H1 (cell line): ENCODE measurements around the gene TGFA. TPM values are rescaled to one million over a fixed set of nuclear protein-coding genes. Genes with fewer than 3 reads are reported as not detected.

Experiments
- CTCF ChIA-PET: fragments of 300-600 bp; sonication (Branson Sonifier 250); formaldehyde crosslinking; loops from one replicate; lab custom pipeline; 2021; ENCODE audit not compliant: partially characterized antibody; lab: Charles Lee
- POLR2A ChIA-PET: fragments of 300-600 bp; sonication (Branson Sonifier 250); formaldehyde crosslinking; loops from one replicate; lab custom pipeline; 2021; ENCODE audit warnings: inconsistent platforms; ENCODE audit not compliant: partially characterized antibody; lab: Charles Lee
- DNase-seq, 2 experiments: peaks; one replicate each; pipeline versions ENCODE4 v3.0.0 to v3.0.0-alpha.2; 2010 to 2022; ENCODE audit warnings: low spot score in 2 of 2, low read depth in 1 of 2, mixed read lengths in 1 of 2
- FAIRE-seq: peaks from 2 replicates; lab custom pipeline; 2011; peaks lifted over from hg19 to GRCh38; lab: Jason Lieb, UNC
- H2AFZ ChIP-seq: 2 replicates; pipeline ENCODE4 v1.8.1; 2012; ENCODE audit warnings: low read length, inconsistent platforms
- H2AK5ac ChIP-seq: 2 replicates; pipeline ENCODE4 v1.6.1; 2013; ENCODE audit warnings: low read depth, low read length
- H2BK120ac ChIP-seq: replicated peaks from 2 replicates; pipeline ENCODE3; 2013; ENCODE audit warnings: low read depth, low read length, inconsistent platforms
- H2BK12ac ChIP-seq: 2 replicates; pipeline ENCODE4 v1.6.1; 2013; ENCODE audit warnings: low read depth, low read length
- H2BK15ac ChIP-seq: 2 replicates; pipeline ENCODE4 v1.6.1; 2013; ENCODE audit warnings: low read length
- H2BK20ac ChIP-seq: 2 replicates; pipeline ENCODE4 v1.6.1; 2013; ENCODE audit warnings: low read length
- H2BK5ac ChIP-seq: 2 replicates; pipeline ENCODE4 v1.6.1; 2013; ENCODE audit warnings: low read depth, low read length
- H3K14ac ChIP-seq: 2 replicates; pipeline ENCODE4 v1.6.1; 2013; ENCODE audit warnings: inconsistent platforms; ENCODE audit not compliant: insufficient read length
- H3K18ac ChIP-seq: 2 replicates; pipeline ENCODE4 v1.6.1; 2013; ENCODE audit warnings: low read length; ENCODE audit errors: extremely low read depth
- H3K23ac ChIP-seq: 2 replicates; pipeline ENCODE4 v1.6.1; 2013; ENCODE audit warnings: inconsistent platforms; ENCODE audit not compliant: insufficient read length
- H3K23me2 ChIP-seq: 2 replicates; pipeline ENCODE4 v1.6.1; 2013; ENCODE audit warnings: low read depth, low read length
- H3K27ac ChIP-seq: 2 replicates; pipeline ENCODE4 v1.6.1; 2011; ENCODE audit warnings: low read depth, low read length, inconsistent platforms
- H3K27me3 ChIP-seq, 4 experiments: replicated peaks in 1 of 4; 1 replicate in 1 of 4; 2 replicates in 3 of 4; pipeline versions ENCODE4 v1.6.1 to v1.8.1; 2011 to 2013; ENCODE audit warnings: low read length in 3 of 4, mild to moderate bottlenecking in 3 of 4, inconsistent platforms in 2 of 4, mixed read lengths in 2 of 4, moderate library complexity in 1 of 4; ENCODE audit not compliant: control insufficient read depth in 3 of 4, insufficient read depth in 3 of 4; ENCODE audit errors: extremely low read depth in 1 of 4
- H3K36me3 ChIP-seq, 4 experiments: 2 replicates each; pipeline versions ENCODE4 v1.6.1 to v1.8.1; 2011 to 2013; ENCODE audit warnings: mild to moderate bottlenecking in 4 of 4, low read length in 3 of 4, moderate library complexity in 2 of 4, control low read depth in 1 of 4, inconsistent platforms in 1 of 4; ENCODE audit not compliant: insufficient read depth in 4 of 4, control insufficient read depth in 2 of 4
- H3K4ac ChIP-seq: replicated peaks from 2 replicates; pipeline ENCODE3; 2013; ENCODE audit warnings: low read length, low read depth, mixed read lengths, inconsistent platforms; ENCODE audit not compliant: insufficient read length
- H3K4me1 ChIP-seq, 4 experiments: replicated peaks in 1 of 4; 1 replicate in 1 of 4; 2 replicates in 3 of 4; pipeline versions ENCODE4 v1.6.1 to v1.8.1; 2011 to 2013; ENCODE audit warnings: low read length in 3 of 4, inconsistent platforms in 2 of 4, mixed read lengths in 1 of 4; ENCODE audit not compliant: insufficient read depth in 4 of 4, control insufficient read depth in 3 of 4
- H3K4me2 ChIP-seq, 2 experiments: 2 replicates each; pipeline versions ENCODE4 v1.6.1 to v1.8.1; 2011 to 2013; ENCODE audit warnings: low read depth in 2 of 2, low read length in 2 of 2, control low read depth in 1 of 2, inconsistent platforms in 1 of 2, mild to moderate bottlenecking in 1 of 2; ENCODE audit not compliant: insufficient read depth in 1 of 2
- H3K4me3 ChIP-seq, 4 experiments: fragments of 200-600, 300-600 bp in 1 of 4; sonication (generic), shearing (Covaris generic), sonication (Bioruptor Twin) in 1 of 4; 2 replicates each; pipeline versions ENCODE4 v1.5.1 to v1.8.1; 2011 to 2016; ENCODE audit warnings: low read length in 4 of 4, low read depth in 3 of 4, control low read depth in 2 of 4, inconsistent platforms in 2 of 4, mild to moderate bottlenecking in 2 of 4, mixed read lengths in 1 of 4, moderate library complexity in 1 of 4; ENCODE audit not compliant: insufficient read depth in 2 of 4; ENCODE audit errors: extremely low read depth in 1 of 4
- H3K56ac ChIP-seq: replicated peaks from 2 replicates; pipeline ENCODE3; 2013; ENCODE audit warnings: low read depth, mild to moderate bottlenecking, mixed read lengths, low read length, inconsistent platforms; ENCODE audit not compliant: insufficient read length
- H3K79me1 ChIP-seq: 2 replicates; pipeline ENCODE4 v1.6.1; 2013; ENCODE audit warnings: low read depth, low read length, control low read depth
- H3K79me2 ChIP-seq, 2 experiments: 2 replicates each; pipeline versions ENCODE4 v1.6.1 to v1.8.1; 2012 to 2013; ENCODE audit warnings: low read length in 2 of 2, mild to moderate bottlenecking in 2 of 2, inconsistent platforms in 1 of 2; ENCODE audit not compliant: insufficient read depth in 2 of 2, control insufficient read depth in 1 of 2
- H3K9ac ChIP-seq, 4 experiments: replicated peaks in 1 of 4; 1 replicate in 1 of 4; 2 replicates in 3 of 4; pipeline versions ENCODE4 v1.6.1 to v1.8.1; 2011 to 2013; ENCODE audit warnings: low read depth in 3 of 4, low read length in 3 of 4, control low read depth in 2 of 4, mild to moderate bottlenecking in 2 of 4, moderate library complexity in 2 of 4, inconsistent platforms in 1 of 4; ENCODE audit errors: extremely low read depth in 1 of 4
- H3K9me3 ChIP-seq, 2 experiments: 2 replicates each; pipeline versions ENCODE4 v1.6.1 to v1.8.1; 2012 to 2013; ENCODE audit warnings: mild to moderate bottlenecking in 2 of 2, moderate library complexity in 2 of 2, control low read depth in 1 of 2, inconsistent platforms in 1 of 2, low read depth in 1 of 2, low read length in 1 of 2, mixed read lengths in 1 of 2; ENCODE audit not compliant: insufficient read depth in 2 of 2
- H4K20me1 ChIP-seq, 2 experiments: replicated peaks in 1 of 2; 2 replicates each; pipeline versions ENCODE3 to v1.8.1; 2011 to 2013; ENCODE audit warnings: inconsistent platforms in 2 of 2, low read length in 2 of 2, mild to moderate bottlenecking in 1 of 2; ENCODE audit not compliant: insufficient read depth in 2 of 2, control insufficient read depth in 1 of 2
- H4K5ac ChIP-seq: 2 replicates; pipeline ENCODE4 v1.6.1; 2013; ENCODE audit warnings: low read length, low read depth, mixed read lengths, inconsistent platforms; ENCODE audit not compliant: insufficient read length
- H4K8ac ChIP-seq: 2 replicates; pipeline ENCODE4 v1.8.0; 2013; ENCODE audit warnings: mild to moderate bottlenecking, moderate library complexity, low read length, inconsistent platforms; ENCODE audit not compliant: insufficient read depth; ENCODE audit errors: extremely low read depth
- H4K91ac ChIP-seq: replicated peaks from 2 replicates; pipeline ENCODE3; 2013; ENCODE audit warnings: low read length, mixed read lengths, inconsistent platforms; ENCODE audit not compliant: insufficient read length
- CTBP2 ChIP-seq: IDR thresholded peaks from 2 replicates; pipeline ENCODE4 v1.7.0; 2011; ENCODE audit warnings: borderline replicate concordance, mild to moderate bottlenecking, moderate library complexity, mixed read lengths, low read length; ENCODE audit not compliant: insufficient read depth, insufficient read length
- CTCF ChIP-seq, 3 experiments: IDR thresholded peaks; 1 replicate in 2 of 3; 2 replicates in 1 of 3; pipeline versions ENCODE4 v1.5.1 to v1.6.1; 2011; ENCODE audit warnings: low read length in 3 of 3, mild to moderate bottlenecking in 3 of 3, inconsistent platforms in 2 of 3, low read depth in 1 of 3, moderate library complexity in 1 of 3; ENCODE audit not compliant: insufficient read depth in 1 of 3; ENCODE audit errors: control extremely low read depth in 1 of 3
- EP300 ChIP-seq, 2 experiments: IDR thresholded peaks; 1 replicate in 1 of 2; 2 replicates in 1 of 2; pipeline ENCODE4 v1.6.1; 2011 to 2012; ENCODE audit warnings: low read depth in 2 of 2, low read length in 2 of 2, mild to moderate bottlenecking in 2 of 2, borderline replicate concordance in 1 of 2, inconsistent platforms in 1 of 2, moderate library complexity in 1 of 2
- MAFK ChIP-seq: IDR thresholded peaks from 2 replicates; pipeline ENCODE4 v1.6.1; 2012; ENCODE audit warnings: low read depth, mild to moderate bottlenecking, improper control_type of control experiment, low read length
- SP1 ChIP-seq: IDR thresholded peaks from 2 replicates; pipeline ENCODE4 v1.6.1; 2011; ENCODE audit warnings: low read depth, low read length
- TAF7 ChIP-seq: optimal IDR thresholded peaks from 2 replicates; pipeline ENCODE3; 2011; ENCODE audit warnings: low read depth, mild to moderate bottlenecking, inconsistent platforms, low read length, moderate library complexity, borderline replicate concordance
- TBP ChIP-seq: IDR thresholded peaks from 2 replicates; pipeline ENCODE4 v1.6.1; 2011; ENCODE audit warnings: low read depth, low read length, improper control_type of control experiment
- TCF12 ChIP-seq: IDR thresholded peaks from 2 replicates; pipeline ENCODE4 v1.6.1; 2011; ENCODE audit warnings: low read depth, mild to moderate bottlenecking, low read length
- TEAD4 ChIP-seq: IDR thresholded peaks from 2 replicates; pipeline ENCODE4 v1.6.1; 2012; ENCODE audit warnings: low read depth, low read length, inconsistent platforms, mixed read lengths
- USF2 ChIP-seq: IDR thresholded peaks from 2 replicates; pipeline ENCODE4 v1.6.1; 2011; ENCODE audit warnings: low read length, improper control_type of control experiment
- WGBS, 2 experiments: shearing (Covaris generic) in 1 of 2; methylation state at CpG; one replicate each; pipeline versions ENCODE4 v1.1.6 to v1.1.7; 2013 to 2015; ENCODE audit warnings: low lambda C conversion rate in 2 of 2, mixed read lengths in 2 of 2, inconsistent platforms in 1 of 2, low coverage in 1 of 2, missing lambda C conversion rate in 1 of 2; ENCODE audit not compliant: insufficient replicate concordance in 2 of 2, insufficient coverage in 1 of 2, insufficient read length in 1 of 2; ENCODE audit errors: extremely low coverage in 1 of 2, missing lambda C conversion rate in 1 of 2; 5-methylcytosine and 5-hydroxymethylcytosine counted together
- polyA plus RNA-seq, 7 experiments: library from polyadenylated mRNA; depleted of rRNA in 3 of 7; stranded (reverse) in 5 of 7; unstranded in 2 of 7; fragments of >200 nt in 5 of 7; fragments of 200-250 nt in 2 of 7; gene quantifications; 1 replicate in 5 of 7; 2 replicates in 1 of 7; 4 replicates in 1 of 7; pipeline versions ENCODE4 v1.2.1 to v1.2.3, GENCODE V29; 2011 to 2013; ENCODE audit warnings: missing spikeins in 2 of 7, mixed read lengths in 2 of 7
- total RNA-seq: library from RNA; stranded (reverse); fragmentation: NEBNext Ultra II Directional; extraction: Animal tissue kit (Norgen Biotek cat#: 25700); gene quantifications from 2 replicates; pipeline ENCODE4 v1.2.1, GENCODE V29; 2021

Gene TGFA
- total and polyA plus RNA-seq, 2 of the 8 experiments (the other 6 are each of a cell fraction or from before 2014, with no cell fraction given), result 1.8 to 3.7 TPM

GRCh38 chr2:70525032-70525431, 28.6 kb downstream of the TGFA start:
- no peak overlapping the region for H3K27ac ChIP-seq
- H3K9me3 ChIP-seq, result no peaks in the 10 kb centered on the region
- H4K8ac ChIP-seq, result no peak overlapping the region; the same call in 1 of the 2 replicates
- no peak overlapping the region for H2BK5ac ChIP-seq
- H3K4ac ChIP-seq, result no peak overlapping the region
- no peaks in the 10 kb centered on the region for H3K79me1 ChIP-seq
- no peak for FAIRE-seq
- no peaks in the 10 kb centered on the region for H3K27me3 ChIP-seq
- DNase-seq, result no peak
- no peaks in the 10 kb centered on the region; the same call in 1 of the 2 replicates for H3K23me2 ChIP-seq
- H3K14ac ChIP-seq, result no peak overlapping the region
- peak overlapping the region; percentile 54; the same call in 1 of the 2 replicates for H2BK15ac ChIP-seq
- POLR2A ChIA-PET, result interaction anchor here (0.6 kb wide), 1 partner anchor 25 kb away, joined by 3 read pairs; no protein-coding TSS in a partner anchor
- no peaks in the 10 kb centered on the region for H3K79me2 ChIP-seq
- H2AK5ac ChIP-seq, result no peak overlapping the region
- no peak overlapping the region for H2AFZ ChIP-seq
- no peak overlapping the region for H4K5ac ChIP-seq
- CTCF ChIA-PET, result interaction anchor here (1.3 to 1.6 kb wide), 2 partner anchors 43 to 120 kb away, joined by 3 to 5 read pairs; no protein-coding TSS in a partner anchor
- H3K4me1 ChIP-seq, result peaks cover 0 to 15% (median 7%) of the 10 kb centered on the region in 4 experiments; a peak in 6 of 7 replicates
- no peak overlapping the region for H3K56ac ChIP-seq
- H2BK12ac ChIP-seq, result peak overlapping the region; percentile 65
- H3K18ac ChIP-seq, result no peak overlapping the region
- no peak overlapping the region for H2BK20ac ChIP-seq
- H2BK120ac ChIP-seq, result no peak overlapping the region
- no peak overlapping the region for H3K23ac ChIP-seq
- WGBS, 2 experiments, result 75% methylated on average over 1 of the region's 1 CpG; no CpG with 5 or more reads in 1 of the 2 experiments
- no peak overlapping the region for H3K4me2 ChIP-seq
- no peak overlapping the region for H3K4me3 ChIP-seq
- no peak overlapping the region for H4K91ac ChIP-seq
- H4K20me1 ChIP-seq, result no peaks in the 10 kb centered on the region
- H3K9ac ChIP-seq, result no peak overlapping the region
- H3K36me3 ChIP-seq, result no peaks in the 10 kb centered on the region
- TF ChIP-seq TAF7 (no peak), MAFK (no peak), CTCF (IDR thresholded peaks at IDR 0.05; ENCODE audit: control extremely low read depth in 1 of 3, insufficient read depth in 1 of 3, low read depth in 1 of 3, low read length in 3 of 3) (no peak), SP1 (no peak), TBP (no peak), TCF12 (no peak), USF2 (no peak), TEAD4 (no peak), CTBP2 (no peak), EP300 (IDR thresholded peaks at IDR 0.05; ENCODE audit: borderline replicate concordance in 1 of 2, low read depth in 2 of 2, low read length in 2 of 2) (no peak)
